Measurements from ENCODE around the gene RBMY1D. TPM values are rescaled to one million over a fixed set of nuclear protein-coding genes. Genes with fewer than 3 reads are reported as not detected.
"Not testable (repeated sequence)": the region's sequence is repeated elsewhere in the genome, so short reads cannot be mapped to it uniquely, and the experiment has no call there.

RBMY1D gene
- not detected in 2 replicates for total RNA-seq
- long read RNA-seq: 0 reads

- H3K27me3 Mint-ChIP-seq (ENCODE audit: unreplicated experiment); H3K4me3 Mint-ChIP-seq (ENCODE audit: unreplicated experiment); H3K4me1 Mint-ChIP-seq (ENCODE audit: unreplicated experiment); H3K27ac Mint-ChIP-seq (ENCODE audit: unreplicated experiment); H3K9me3 Mint-ChIP-seq (ENCODE audit: unreplicated experiment); DNase-seq (ENCODE audit: extremely low spot score, unreplicated experiment); H3K36me3 Mint-ChIP-seq (ENCODE audit: unreplicated experiment): not testable (repeated sequence)
Observed at GRCh38 chrY:21894426-21894825, at the start of gene RBMY1D. TSS of gene RBMY1D (minus strand) at chrY:21894526. CDS start at chrY:21892513, 2,013 bp downstream.

- H3K36me3 Mint-ChIP-seq (ENCODE audit: unreplicated experiment); H3K27me3 Mint-ChIP-seq (ENCODE audit: unreplicated experiment); H3K4me1 Mint-ChIP-seq (ENCODE audit: unreplicated experiment); H3K27ac Mint-ChIP-seq (ENCODE audit: unreplicated experiment); DNase-seq (ENCODE audit: extremely low spot score, unreplicated experiment); H3K4me3 Mint-ChIP-seq (ENCODE audit: unreplicated experiment); H3K9me3 Mint-ChIP-seq (ENCODE audit: unreplicated experiment): not testable (repeated sequence)
Observed at GRCh38 chrY:21917932-21918331, 23.6 kb upstream of the RBMY1D start, which contains the start of gene RBMY1E. TSS of gene RBMY1E (minus strand) at chrY:21918032. CDS start at chrY:21916054, 1,978 bp downstream.

- H3K27me3 Mint-ChIP-seq (ENCODE audit: unreplicated experiment); H3K27ac Mint-ChIP-seq (ENCODE audit: unreplicated experiment); DNase-seq (ENCODE audit: extremely low spot score, unreplicated experiment); H3K36me3 Mint-ChIP-seq (ENCODE audit: unreplicated experiment); H3K9me3 Mint-ChIP-seq (ENCODE audit: unreplicated experiment); H3K4me1 Mint-ChIP-seq (ENCODE audit: unreplicated experiment); H3K4me3 Mint-ChIP-seq (ENCODE audit: unreplicated experiment): not testable (repeated sequence)
Observed at GRCh38 chrY:21869407-21870076, 24.8 kb downstream of the RBMY1D start.

GRCh38 chrY:21845481-21845880, 48.8 kb downstream of the RBMY1D start:
- Mint-ChIP-seq H3K9me3 (ENCODE audit: unreplicated experiment) (no peaks in the 10 kb centered on the region), H3K27me3 (ENCODE audit: unreplicated experiment) (no peaks in the 10 kb centered on the region), H3K4me1 (ENCODE audit: unreplicated experiment) (no peaks in the 10 kb centered on the region), H3K4me3 (ENCODE audit: unreplicated experiment) (no peak overlapping the region), H3K27ac (ENCODE audit: unreplicated experiment) (no peak overlapping the region), H3K36me3 (ENCODE audit: unreplicated experiment) (no peaks in the 10 kb centered on the region)
- DNase-seq (ENCODE audit: extremely low spot score, unreplicated experiment): no peak
- no peak for TF ChIP-seq CTCF (IDR thresholded peaks at IDR 0.05)

GRCh38 chrY:21842090-21842489, 52.2 kb downstream of the RBMY1D start:
- no peaks in the 10 kb centered on the region for H3K27me3 Mint-ChIP-seq (ENCODE audit: unreplicated experiment)
- H3K36me3 Mint-ChIP-seq (ENCODE audit: unreplicated experiment): no peaks in the 10 kb centered on the region
- no peaks in the 10 kb centered on the region for H3K4me1 Mint-ChIP-seq (ENCODE audit: unreplicated experiment)
- DNase-seq (ENCODE audit: extremely low spot score, unreplicated experiment): no peak
- no peak overlapping the region for H3K4me3 Mint-ChIP-seq (ENCODE audit: unreplicated experiment)
- H3K27ac Mint-ChIP-seq (ENCODE audit: unreplicated experiment): no peak overlapping the region
- no peak for TF ChIP-seq CTCF (IDR thresholded peaks at IDR 0.05)
- no peaks in the 10 kb centered on the region for H3K9me3 Mint-ChIP-seq (ENCODE audit: unreplicated experiment)

- no peak for DNase-seq (ENCODE audit: extremely low spot score, unreplicated experiment)
- H3K9me3 Mint-ChIP-seq (ENCODE audit: unreplicated experiment): no peaks in the 10 kb centered on the region
- H3K27ac Mint-ChIP-seq (ENCODE audit: unreplicated experiment): no peak overlapping the region
- H3K4me3 Mint-ChIP-seq (ENCODE audit: unreplicated experiment): no peak overlapping the region
- H3K27me3 Mint-ChIP-seq (ENCODE audit: unreplicated experiment): no peaks in the 10 kb centered on the region
- H3K4me1 Mint-ChIP-seq (ENCODE audit: unreplicated experiment): no peaks in the 10 kb centered on the region
- no peaks in the 10 kb centered on the region for H3K36me3 Mint-ChIP-seq (ENCODE audit: unreplicated experiment)
- TF ChIP-seq CTCF (IDR thresholded peaks at IDR 0.05): no peak
Observed at GRCh38 chrY:21839489-21839888, 54.8 kb downstream of the RBMY1D start.

Data from osteocyte (in vitro differentiated cells).